GM12878 (cell line): ENCODE data around the gene ARHGEF10L. TPM values are rescaled to one million over a fixed set of nuclear protein-coding genes. Genes with fewer than 3 reads are reported as not detected.
"Not testable (repeated sequence)": the region's sequence is repeated elsewhere in the genome, so short reads cannot be mapped to it uniquely, and the experiment has no call there.

ENCODE experiments used
- ATAC-seq: fragments of 200-7000 bp; cut with Tn5 transposase; 3 replicates; pipeline ENCODE4 v1.9.1; 2020; ENCODE audit warnings: mild to moderate bottlenecking, moderate library complexity
- BruUV-seq: library from RNA; stranded (reverse); fragments of 400-500 nt; replicated peaks from 2 replicates; lab custom pipeline; 2021; lab: Mats Ljungman, UMichigan
- CTCF ChIA-PET: fragments of 300-600 bp; sonication (Branson Sonifier 250); formaldehyde crosslinking; extraction: SDS; loops from one replicate; lab custom pipeline; 2021; ENCODE audit warnings: inconsistent platforms; lab: Yijun Ruan, JAX
- POLR2A ChIA-PET: fragments of 350-600 bp; formaldehyde crosslinking; extraction: SDS; loops from one replicate; lab custom pipeline; 2021; ENCODE audit warnings: inconsistent platforms; lab: Charles Lee
- RAD21 ChIA-PET: fragments of 300-600 bp; sonication (Branson Sonifier 250); formaldehyde crosslinking; loops from one replicate; lab custom pipeline; 2023; ENCODE audit warnings: antibody characterized with exemption; ENCODE audit not compliant: unreplicated experiment; lab: Charles Lee
- SMC1A ChIA-PET: fragments of 300-600 bp; sonication (Branson Sonifier 250); formaldehyde crosslinking; loops from one replicate; lab custom pipeline; 2023; ENCODE audit not compliant: unreplicated experiment, uncharacterized antibody; lab: Charles Lee
- DNase-seq: peaks from one replicate; pipeline ENCODE4 v3.0.0-alpha.2; 2011; ENCODE audit warnings: low read depth, low spot score
- FAIRE-seq: peaks from 3 replicates; lab custom pipeline; 2011; peaks lifted over from hg19 to GRCh38; lab: Jason Lieb, UNC
- H2AFZ ChIP-seq: 2 replicates; pipeline ENCODE4 v1.6.0; 2011; ENCODE audit warnings: low read depth, low read length, control low read depth; ENCODE audit not compliant: control insufficient read depth
- H3K27ac ChIP-seq: 2 replicates; pipeline ENCODE4 v1.5.1; 2011; ENCODE audit warnings: control low read depth; ENCODE audit not compliant: control insufficient read depth, insufficient read depth
- H3K27me3 ChIP-seq, 2 experiments: replicated peaks in 1 of 2; 2 replicates each; pipeline versions ENCODE4 v1.6.0 to v1.6.1; 2011; ENCODE audit warnings: low read length in 1 of 2; ENCODE audit not compliant: control insufficient read depth in 2 of 2, insufficient read depth in 2 of 2
- H3K36me3 ChIP-seq, 2 experiments: 2 replicates each; pipeline ENCODE4 v1.5.1; 2011; ENCODE audit warnings: low read length in 1 of 2; ENCODE audit not compliant: control insufficient read depth in 2 of 2, insufficient read depth in 2 of 2
- H3K4me1 ChIP-seq: 2 replicates; pipeline ENCODE4 v1.6.1; 2011; ENCODE audit warnings: mild to moderate bottlenecking, low read length, moderate library complexity, mixed read lengths; ENCODE audit not compliant: control insufficient read depth, insufficient read depth
- H3K4me2 ChIP-seq: 2 replicates; pipeline ENCODE4 v1.6.0; 2011; ENCODE audit warnings: control low read depth; ENCODE audit not compliant: control insufficient read depth, insufficient read depth
- H3K4me3 ChIP-seq: fragments of 200-600 bp; sonication (generic); 2 replicates; pipeline ENCODE4 v1.5.1; 2016
- H3K79me2 ChIP-seq: 2 replicates; pipeline ENCODE4 v1.6.0; 2011; ENCODE audit warnings: low read length; ENCODE audit not compliant: control insufficient read depth, insufficient read depth
- H3K9ac ChIP-seq: 2 replicates; pipeline ENCODE4 v1.8.0; 2011; ENCODE audit warnings: low read length, control low read depth, mixed read lengths; ENCODE audit not compliant: control insufficient read depth, insufficient read depth
- H3K9me3 ChIP-seq: replicated peaks from 3 replicates; pipeline ENCODE4 v1.5.1; 2011; ENCODE audit warnings: mild to moderate bottlenecking, low read length; ENCODE audit not compliant: control insufficient read depth, insufficient read depth
- H4K20me1 ChIP-seq: 2 replicates; pipeline ENCODE4 v1.6.0; 2011; ENCODE audit not compliant: control insufficient read depth, insufficient read depth
- CBX5 ChIP-seq: sonication (generic); IDR thresholded peaks from 2 replicates; pipeline ENCODE4 v1.6.1; 2016; ENCODE audit warnings: low read depth, moderate library complexity, mild to moderate bottlenecking, inconsistent platforms
- CHD2 ChIP-seq: IDR thresholded peaks from 2 replicates; pipeline ENCODE4 v1.6.1; 2011; ENCODE audit warnings: low read depth, low read length, improper control_type of control experiment, borderline replicate concordance
- EZH2 ChIP-seq: IDR thresholded peaks from 2 replicates; pipeline ENCODE4 v1.6.1; 2012; ENCODE audit warnings: low read depth, mild to moderate bottlenecking, control low read depth, inconsistent platforms, low read length, borderline replicate concordance; ENCODE audit not compliant: control insufficient read depth
- GABPA ChIP-seq: IDR thresholded peaks from 2 replicates; pipeline ENCODE4 v1.6.1; 2014; ENCODE audit warnings: antibody characterized with exemption, low read depth, mild to moderate bottlenecking, inconsistent platforms
- HDAC2 ChIP-seq: fragments of 200-600 bp; sonication (generic); IDR thresholded peaks from 2 replicates; pipeline ENCODE4 v1.6.1; 2017
- JUNB ChIP-seq: IDR thresholded peaks from 2 replicates; pipeline ENCODE4 v1.6.1; 2016; ENCODE audit warnings: antibody characterized with exemption, mild to moderate bottlenecking
- KLF5 ChIP-seq: fragments of 450-650 bp; IDR thresholded peaks from 2 replicates; pipeline ENCODE4 v1.6.1; 2014; ENCODE audit warnings: mild to moderate bottlenecking; ENCODE audit not compliant: partially characterized antibody
- MEF2B ChIP-seq: fragments of 450-650 bp; IDR thresholded peaks from 2 replicates; pipeline ENCODE4 v1.6.1; 2018; ENCODE audit warnings: mild to moderate bottlenecking, moderate library complexity; ENCODE audit not compliant: partially characterized antibody, poor library complexity, severe bottlenecking
- ZNF384 ChIP-seq: IDR thresholded peaks from 2 replicates; pipeline ENCODE4 v1.6.1; 2012; ENCODE audit warnings: low read depth, mild to moderate bottlenecking, low read length, improper control_type of control experiment, borderline replicate concordance
- WGBS: methylation state at CpG from one replicate; pipeline ENCODE4 v1.1.6; 2016; ENCODE audit warnings: low lambda C conversion rate; ENCODE audit not compliant: insufficient replicate concordance, insufficient coverage; ENCODE audit errors: missing lambda C conversion rate; 5-methylcytosine and 5-hydroxymethylcytosine counted together
- in situ Hi-C: fragments of 300-500 bp; cut with MboI; formaldehyde crosslinking; loops from 9 replicates; pipeline ENCODE4 v1.14.3; 2018; ENCODE audit warnings: mixed read lengths
- intact Hi-C: fragments of 100-400 bp; cut with micrococcal nuclease; formaldehyde crosslinking; loops from one replicate; pipeline ENCODE4 v1.14.2; 2022; ENCODE audit not compliant: unreplicated experiment
- polyA plus RNA-seq, 11 experiments: library from polyadenylated mRNA; depleted of rRNA in 4 of 11; unstranded in 6 of 11; stranded (reverse) in 5 of 11; fragments of >200 nt; fragmentation: Nextera tagmentation in 4 of 11; fragmentation: Illumina TruSeq in 1 of 11; extraction: Ambion mirVana in 4 of 11; extraction: Trizol in 1 of 11; gene quantifications; 1 replicate in 1 of 11; 2 replicates in 10 of 11; pipeline versions ENCODE4 v1.2.1 to v1.2.3, GENCODE V29; 2011 to 2016; ENCODE audit warnings: inconsistent platforms in 2 of 11, missing spikeins in 2 of 11, low read depth in 1 of 11
- total RNA-seq, 4 experiments: library from RNA; depleted of rRNA in 3 of 4; stranded (reverse); fragments of >200 nt in 3 of 4; fragmentation: Illumina TruSeq in 1 of 4; extraction: Trizol in 1 of 4; gene quantifications; 2 replicates each; pipeline versions ENCODE4 v1.2.1 to v1.2.3, GENCODE V29; 2013 to 2021

Gene ARHGEF10L
- total and polyA plus RNA-seq, 10 of the 15 experiments (the other 5 are each of a cell fraction or from before 2014, with no cell fraction given), result 0.05 to 0.94 (median 0.28) TPM; not detected in 2

DNA sequence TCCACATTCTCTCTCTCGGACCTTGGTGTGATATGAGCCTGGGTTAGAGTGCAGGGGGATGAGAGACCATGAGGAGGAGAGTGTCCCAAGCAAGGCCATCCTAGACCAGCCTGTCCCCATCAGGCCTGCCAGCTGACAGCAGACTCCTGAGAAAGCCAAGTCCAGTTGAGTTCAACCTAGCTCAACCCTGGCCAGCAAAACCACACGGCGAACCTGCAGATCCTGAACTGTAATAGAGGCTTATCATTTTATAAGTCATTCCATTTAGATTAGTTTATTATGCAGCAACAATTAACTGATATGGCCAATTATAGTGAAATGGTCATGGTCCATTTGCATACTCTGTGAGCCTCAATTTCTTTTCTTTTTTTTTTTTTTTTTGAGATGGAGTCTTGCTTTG is 36.4 kb upstream of the ARHGEF10L start:
- in situ Hi-C loops, result loop anchor here (10.0 kb wide), 1 partner anchor 102 kb away; no protein-coding TSS in a partner anchor
- CTCF ChIA-PET, result interaction anchor here (0.7 to 10.1 kb wide), 26 partner anchors 9 to 482 kb away, joined by 3 to 255 read pairs (median 4); no protein-coding TSS in a partner anchor

DNA sequence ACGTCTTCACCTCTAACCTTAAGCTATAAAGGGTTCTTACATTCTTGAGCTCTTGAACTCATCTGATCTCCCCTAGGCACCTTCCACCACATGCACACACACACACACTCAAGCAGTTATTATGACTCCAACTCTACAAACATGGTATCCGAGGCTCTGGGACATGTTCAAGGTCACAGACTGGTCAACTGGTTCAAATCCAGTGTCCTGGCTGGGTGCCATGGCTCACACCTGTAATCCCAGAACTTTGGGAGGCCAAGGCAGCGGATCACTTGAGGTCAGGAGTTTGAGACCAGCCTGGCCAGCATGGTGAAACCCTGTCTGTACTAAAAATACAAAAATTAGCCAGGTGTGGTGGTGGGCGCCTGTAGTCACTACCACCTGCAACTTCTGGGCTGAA is 32.3 kb upstream of the ARHGEF10L start:
- CTCF ChIA-PET, result interaction anchor here (1.3 to 2.9 kb wide), 2 partner anchors 13 to 99 kb away, joined by 4 to 15 read pairs; no protein-coding TSS in a partner anchor

More for the DNA sequence above, 36.4 kb upstream of the ARHGEF10L start:
- Histone ChIP-seq H3K9me3 (no peaks in the 10 kb centered on the region), H3K27me3 (no peaks in the 10 kb centered on the region), H2AFZ (no peak overlapping the region), H3K4me1 (no peaks in the 10 kb centered on the region), H4K20me1 (no peaks in the 10 kb centered on the region), H3K27ac (no peak overlapping the region), H3K9ac (no peak overlapping the region), H3K4me3 (no peak overlapping the region), H3K4me2 (no peak overlapping the region), H3K79me2 (no peaks in the 10 kb centered on the region), H3K36me3 (no peaks in the 10 kb centered on the region)
- WGBS, result 60% methylated on average over 3 of the region's 3 CpGs
- POLR2A ChIA-PET, result interaction anchor here (1.4 kb wide), 1 partner anchor 104 kb away, joined by 5 read pairs; no protein-coding TSS in a partner anchor
- SMC1A ChIA-PET, result interaction anchor here (0.7 to 4.8 kb wide), 14 partner anchors 8 to 104 kb away, joined by 3 to 88 read pairs (median 6); no protein-coding TSS in a partner anchor
- no TSS peak for BruUV-seq
- no peak for TF ChIP-seq JUNB
- TF ChIP-seq MEF2B, result no peak
- no peak for TF ChIP-seq KLF5
- no peak for TF ChIP-seq EZH2
- TF ChIP-seq CHD2, result no peak
- no peak for TF ChIP-seq CBX5
- TF ChIP-seq ZNF384, result no peak
- no peak for TF ChIP-seq GABPA
- no peak for TF ChIP-seq HDAC2
- no peak for ATAC-seq
- RAD21 ChIA-PET, result interaction anchor here (0.6 to 4.6 kb wide), 11 partner anchors 30 to 112 kb away, joined by 3 to 118 read pairs (median 5); no protein-coding TSS in a partner anchor
- DNase-seq, result no peak
- intact Hi-C loops, result loop anchor here (5.0 kb wide), 1 partner anchor 49 kb away; no protein-coding TSS in a partner anchor
- peak; percentile 74 for FAIRE-seq

More for the DNA sequence above, 32.3 kb upstream of the ARHGEF10L start:
- H2AFZ ChIP-seq, H4K20me1 ChIP-seq, H3K9ac ChIP-seq, BruUV-seq, H3K9me3 ChIP-seq, H3K27me3 ChIP-seq, H3K27ac ChIP-seq, H3K36me3 ChIP-seq, H3K4me2 ChIP-seq, POLR2A ChIA-PET, H3K4me1 ChIP-seq, DNase-seq, intact Hi-C loops, ATAC-seq, H3K79me2 ChIP-seq, FAIRE-seq, H3K4me3 ChIP-seq: not testable (repeated sequence)
- ChIA-PET SMC1A (interaction anchor here (1.4 to 1.8 kb wide), 2 partner anchors 45 to 100 kb away, joined by 3 to 4 read pairs; no protein-coding TSS in a partner anchor), RAD21 (interaction anchor here (1.2 to 1.8 kb wide), 2 partner anchors 93 to 99 kb away, joined by 3 to 7 read pairs; no protein-coding TSS in a partner anchor)
- WGBS, result 10% methylated on average over 4 of the region's 4 CpGs
- in situ Hi-C loops, result loop anchor here (10.0 kb wide), 1 partner anchor 98 kb away; no protein-coding TSS in a partner anchor
